Central memory CD8-positive, alpha-beta T cell (primary cell): ENCODE results near the gene KRT81.
"Not testable (repeated sequence)": the region's sequence is repeated elsewhere in the genome, so short reads cannot be mapped to it uniquely, and the experiment has no call there.

Experiments used
- ATAC-seq: fragments of 150-1000 bp; cut with Tn5 transposase; replicated peaks from 2 replicates; pipeline ENCODE4 v1.10.0; 2022; ENCODE audit warnings: mild to moderate bottlenecking, moderate FRiP score, moderate number of reproducible peaks; ENCODE audit not compliant: poor library complexity, severe bottlenecking; ENCODE audit errors: extremely low read depth
- DNase-seq, 2 donors: peaks; one replicate each; pipeline ENCODE4 v3.0.0; 2021; ENCODE audit warnings: low spot score in 2 of 2
- H3K27ac Mint-ChIP-seq: one replicate; pipeline ENCODE4 v1.8.0; 2022; ENCODE audit warnings: low read depth, mild to moderate bottlenecking, moderate library complexity, mixed read lengths
- H3K27me3 Mint-ChIP-seq: one replicate; pipeline ENCODE4 v1.8.0; 2022; ENCODE audit warnings: mixed read lengths
- H3K36me3 Mint-ChIP-seq: one replicate; pipeline ENCODE4 v1.8.0; 2022; ENCODE audit warnings: mild to moderate bottlenecking, moderate library complexity, mixed read lengths; ENCODE audit not compliant: insufficient read depth
- H3K4me1 Mint-ChIP-seq: one replicate; pipeline ENCODE4 v1.8.0; 2022; ENCODE audit warnings: mixed read lengths
- H3K4me3 Mint-ChIP-seq: one replicate; pipeline ENCODE4 v1.8.0; 2022; ENCODE audit warnings: mild to moderate bottlenecking, moderate library complexity, mixed read lengths
- H3K9me3 Mint-ChIP-seq: one replicate; pipeline ENCODE4 v1.8.0; 2022; ENCODE audit warnings: mixed read lengths

KRT81 gene

DNA sequence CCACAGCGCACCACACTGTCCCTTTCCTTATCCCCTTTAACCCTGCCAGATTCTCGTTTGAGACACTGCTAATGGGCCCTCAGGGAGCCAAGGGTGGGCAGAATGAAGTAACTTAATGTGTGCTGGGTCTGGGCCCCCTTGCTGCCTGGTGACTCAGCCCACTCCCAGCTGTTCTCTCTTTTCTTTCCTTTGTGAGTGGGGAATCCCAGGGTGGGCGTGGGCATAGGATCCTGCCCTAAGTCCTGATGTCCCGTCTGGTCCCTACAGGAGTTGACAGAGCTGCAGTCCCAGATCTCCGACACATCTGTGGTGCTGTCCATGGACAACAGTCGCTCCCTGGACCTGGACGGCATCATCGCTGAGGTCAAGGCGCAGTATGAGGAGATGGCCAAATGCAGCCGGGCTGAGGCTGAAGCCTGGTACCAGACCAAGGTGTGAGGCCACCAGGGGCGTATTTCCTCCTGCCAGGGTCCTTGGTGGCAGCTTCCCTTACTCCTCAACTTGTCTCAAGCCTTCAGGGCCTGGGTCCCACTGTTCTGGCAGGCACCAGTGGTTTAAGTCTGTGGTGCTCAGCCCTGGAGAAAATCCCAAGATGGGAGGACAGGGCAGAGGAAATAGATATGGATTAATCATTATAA, 50.0 kb downstream of the KRT81 start:
- Mint-ChIP-seq H3K4me1 (peaks cover 13% of the 10 kb centered on the region), H3K27ac (no peak overlapping the region), H3K36me3 (peaks cover 1% of the 10 kb centered on the region), H3K27me3 (peaks cover 15% of the 10 kb centered on the region), H3K4me3 (no peak overlapping the region), H3K9me3 (no peaks in the 10 kb centered on the region)
- DNase-seq (no peak), ATAC-seq (no peak)

DNA sequence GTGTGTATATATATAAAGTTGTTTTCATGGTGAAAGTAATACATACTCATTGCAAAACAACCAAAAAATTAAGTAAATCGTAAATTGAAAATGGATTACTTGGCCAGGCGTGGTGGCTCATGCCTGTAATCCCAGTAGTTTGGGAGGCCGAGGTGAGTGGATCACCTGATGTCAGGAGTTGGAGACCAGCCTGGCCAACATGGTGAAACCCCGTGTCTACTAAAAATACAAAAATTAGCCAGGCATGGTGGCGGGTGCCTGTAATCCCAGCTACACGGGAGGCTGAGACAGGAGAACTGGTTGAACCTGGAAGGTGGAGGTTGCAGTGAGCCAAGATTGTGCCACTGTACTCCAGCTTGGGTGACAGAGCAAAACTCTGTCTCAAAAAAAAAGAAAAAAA, 51.1 kb downstream of the KRT81 start:
- DNase-seq, H3K27ac Mint-ChIP-seq, H3K9me3 Mint-ChIP-seq, ATAC-seq, H3K4me3 Mint-ChIP-seq, H3K36me3 Mint-ChIP-seq: not testable (repeated sequence)
- peaks cover 17% of the 10 kb centered on the region for H3K27me3 Mint-ChIP-seq
- peaks cover 13% of the 10 kb centered on the region for H3K4me1 Mint-ChIP-seq

DNA sequence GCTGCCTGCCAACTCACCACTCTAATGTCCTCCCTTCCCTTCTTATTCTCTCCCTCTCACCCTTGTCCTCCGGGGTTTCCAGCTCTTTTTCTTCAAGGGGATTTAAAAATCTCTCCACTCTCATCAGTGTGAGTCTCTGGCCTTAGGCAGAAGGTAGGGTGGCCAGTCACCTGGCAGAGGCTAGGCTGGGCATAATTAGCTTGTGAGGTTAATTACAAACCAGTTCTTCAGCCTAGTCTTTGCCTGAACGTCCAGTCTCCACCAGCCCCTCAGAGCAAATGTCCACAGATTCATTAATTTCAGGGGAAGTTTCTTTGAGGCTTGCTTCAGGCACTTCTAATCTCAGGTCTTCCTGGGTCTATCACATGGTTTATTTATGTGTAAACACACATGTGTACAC, 51.6 kb downstream of the KRT81 start:
- H3K27me3 Mint-ChIP-seq, result peaks cover 21% of the 10 kb centered on the region
- ATAC-seq, result no peak
- H3K36me3 Mint-ChIP-seq, result peaks cover 1% of the 10 kb centered on the region
- H3K4me3 Mint-ChIP-seq, result no peak overlapping the region
- no peak for DNase-seq
- H3K27ac Mint-ChIP-seq, result no peak overlapping the region
- no peaks in the 10 kb centered on the region for H3K9me3 Mint-ChIP-seq
- peaks cover 13% of the 10 kb centered on the region for H3K4me1 Mint-ChIP-seq

DNA sequence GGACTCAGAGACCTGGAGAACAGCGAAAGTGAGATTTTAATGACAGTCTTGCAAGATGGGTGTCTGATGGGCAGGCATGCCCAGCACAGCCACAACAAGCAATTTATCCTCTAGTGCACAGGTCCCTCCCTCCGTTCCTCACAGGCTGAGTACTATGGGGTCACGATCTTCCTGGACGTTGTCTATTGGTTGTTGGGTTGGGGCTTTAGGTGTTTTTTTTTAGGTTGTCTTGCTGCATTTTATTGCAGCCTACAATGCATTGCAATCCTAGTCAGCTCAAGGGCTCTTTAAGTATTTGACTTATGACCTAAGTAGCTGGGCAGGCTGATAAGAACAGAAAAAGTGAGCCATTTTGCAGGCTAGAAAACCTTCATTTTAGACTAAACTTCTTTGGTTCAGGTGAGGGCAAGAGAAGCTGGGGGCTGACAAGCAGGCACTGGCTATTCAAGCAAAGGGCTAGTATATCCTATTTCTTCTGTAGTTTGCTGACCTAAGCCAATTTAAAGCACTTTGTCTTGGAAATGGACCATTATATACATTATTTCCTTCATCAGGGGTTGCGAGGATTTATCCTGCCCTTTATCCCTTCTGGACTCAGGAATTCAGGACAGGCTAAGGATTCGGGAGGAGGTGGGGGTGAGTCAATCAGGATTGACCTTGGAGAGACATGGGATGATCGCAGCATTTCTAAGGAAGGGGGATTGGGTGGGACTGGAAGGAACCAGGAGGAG, 52.3 kb downstream of the KRT81 start:
- no peak overlapping the region for H3K27ac Mint-ChIP-seq
- no peak for ATAC-seq
- peaks cover 8% of the 10 kb centered on the region for H3K4me1 Mint-ChIP-seq

DNA sequence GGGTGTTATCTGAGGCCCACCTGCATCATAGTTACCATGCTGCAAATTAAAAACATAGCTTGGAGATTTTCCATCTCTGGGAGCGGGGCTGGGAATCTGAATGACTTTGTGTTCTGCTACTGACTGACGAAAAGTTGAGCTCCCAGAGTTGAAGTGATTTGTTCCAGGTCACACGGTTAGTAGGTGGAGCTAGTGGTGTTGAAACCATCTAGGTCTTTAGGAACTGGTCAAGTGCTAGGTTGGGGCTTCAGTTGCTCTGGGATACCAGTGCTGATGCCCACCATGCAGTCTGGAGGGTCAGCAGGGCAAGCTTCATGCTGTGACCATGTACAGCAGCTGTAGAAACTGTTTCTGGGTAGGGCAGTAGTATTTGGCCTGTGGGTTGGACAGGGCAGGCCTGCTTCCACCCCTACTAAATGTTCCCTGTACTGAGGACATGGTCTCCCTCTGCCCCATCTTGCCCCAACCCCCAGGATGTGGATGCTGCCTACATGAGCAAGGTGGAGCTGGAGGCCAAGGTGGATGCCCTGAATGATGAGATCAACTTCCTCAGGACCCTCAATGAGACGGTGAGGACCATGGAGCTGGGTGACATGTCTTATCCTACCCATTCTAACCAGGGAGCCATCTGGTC, 53.0 kb downstream of the KRT81 start:
- Mint-ChIP-seq H3K4me3 (no peak overlapping the region), H3K27me3 (peaks cover 36% of the 10 kb centered on the region)

More for the DNA sequence above, 52.3 kb downstream of the KRT81 start:
- Mint-ChIP-seq H3K4me3 (no peak overlapping the region), H3K9me3 (no peaks in the 10 kb centered on the region), H3K27me3 (peaks cover 28% of the 10 kb centered on the region), H3K36me3 (peaks cover 1% of the 10 kb centered on the region)
- no peak for DNase-seq

DNA sequence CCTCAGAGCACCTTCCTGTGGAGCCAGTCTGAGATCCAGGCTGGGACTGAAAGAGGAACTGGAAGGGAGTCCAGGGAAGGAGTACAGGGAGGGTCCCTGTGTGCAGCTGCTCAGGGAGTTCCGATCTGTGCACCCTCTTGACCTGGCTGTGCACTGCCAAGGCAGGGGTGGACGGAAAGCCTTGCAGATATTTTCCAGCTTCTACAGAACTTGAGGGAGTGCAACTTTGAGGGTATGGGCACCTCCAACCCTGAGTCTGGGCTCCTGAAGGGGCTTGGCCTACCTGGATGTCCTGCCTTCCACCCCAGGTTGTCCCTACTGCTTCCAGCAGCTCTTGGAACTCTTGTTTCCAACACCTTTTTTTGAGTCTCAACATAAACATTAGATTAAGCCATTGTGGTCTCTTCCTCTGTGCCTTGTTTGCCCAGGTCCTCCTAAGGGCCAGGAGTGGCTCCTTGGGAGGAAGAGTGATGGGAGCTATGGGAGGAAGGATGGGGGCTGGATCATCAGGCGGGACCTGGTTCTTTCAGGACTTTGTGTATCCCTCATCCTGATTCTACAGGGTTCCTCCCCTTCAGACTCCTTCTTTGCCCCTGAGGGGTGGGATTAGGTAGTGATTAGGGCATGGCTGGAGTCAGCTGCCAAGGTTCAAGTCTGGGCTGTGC, 54.8 kb downstream of the KRT81 start:
- H3K9me3 Mint-ChIP-seq, result no peaks in the 10 kb centered on the region
- H3K4me3 Mint-ChIP-seq, result no peak overlapping the region
- peaks cover 51% of the 10 kb centered on the region for H3K27me3 Mint-ChIP-seq
- H3K27ac Mint-ChIP-seq, result no peak overlapping the region
- no peak for ATAC-seq
- no peak for DNase-seq
- no peaks in the 10 kb centered on the region for H3K4me1 Mint-ChIP-seq
- H3K36me3 Mint-ChIP-seq, result peaks cover 1% of the 10 kb centered on the region

More for the DNA sequence above, 53.0 kb downstream of the KRT81 start:
- peaks cover under 1% of the 10 kb centered on the region for H3K4me1 Mint-ChIP-seq
- no peak for DNase-seq
- H3K36me3 Mint-ChIP-seq, result peaks cover 1% of the 10 kb centered on the region
- no peaks in the 10 kb centered on the region for H3K9me3 Mint-ChIP-seq
- no peak for ATAC-seq
- H3K27ac Mint-ChIP-seq, result no peak overlapping the region
